Suprapubic skin (tissue), 4 donors: ENCODE data around the gene HSPA1L. TPM values are rescaled to one million over a fixed set of nuclear protein-coding genes. Genes with fewer than 3 reads are reported as not detected.
A peak's percentile ranks its signal among the peaks of the same experiment; 100 is the strongest.
"Not testable (repeated sequence)": the region's sequence is repeated elsewhere in the genome, so short reads cannot be mapped to it uniquely, and the experiment has no call there.

Source experiments
- DNase-seq, 2 donors: peaks; one replicate each; pipeline ENCODE4 v3.0.0-alpha.2; 2019; ENCODE audit warnings: low spot score in 2 of 2
- H3K27ac ChIP-seq: fragments of 200-600 bp; sonication (generic); one replicate; pipeline ENCODE4 v1.5.1; 2019
- H3K27me3 ChIP-seq: fragments of 200-600 bp; sonication (generic); one replicate; pipeline ENCODE4 v1.5.1; 2019
- H3K36me3 ChIP-seq: fragments of 200-600 bp; sonication (generic); one replicate; pipeline ENCODE4 v1.5.1; 2019
- H3K4me1 ChIP-seq: fragments of 200-600 bp; sonication (generic); one replicate; pipeline ENCODE4 v1.5.1; 2019
- H3K4me3 ChIP-seq: fragments of 200-600 bp; sonication (generic); one replicate; pipeline ENCODE4 v1.5.1; 2019; ENCODE audit warnings: mild to moderate bottlenecking
- H3K9me3 ChIP-seq: fragments of 200-600 bp; sonication (generic); one replicate; pipeline ENCODE4 v1.5.1; 2019
- EP300 ChIP-seq: sonication (generic); formaldehyde crosslinking; IDR thresholded peaks from one replicate; pipeline ENCODE4 v1.6.1; 2017; ENCODE audit warnings: antibody characterized with exemption
- POLR2A ChIP-seq, 2 donors: fragments of 450-650 bp; IDR thresholded peaks; one replicate each; pipeline ENCODE4 v1.6.1; 2017; ENCODE audit warnings: antibody characterized with exemption in 2 of 2, mild to moderate bottlenecking in 2 of 2, moderate library complexity in 2 of 2
- POLR2AphosphoS5 ChIP-seq, 3 donors: sonication (generic); formaldehyde crosslinking; IDR thresholded peaks; one replicate each; pipeline ENCODE4 v1.6.1; 2017; ENCODE audit warnings: antibody characterized with exemption in 3 of 3
- WGBS: methylation state at CpG from one replicate; pipeline ENCODE4 v1.1.5; 2018; 5-methylcytosine and 5-hydroxymethylcytosine counted together
- total RNA-seq, 4 donors: library from RNA; depleted of rRNA; stranded (reverse); fragments of >200 nt; gene quantifications; one replicate each; pipeline ENCODE4 v1.1.0, GENCODE V29; 2016
- TF ChIP-seq, protein P1 (sequence below), 2 donors: fragments of 200-600 bp in 1 of 2; fragments of 450-650 bp in 1 of 2; sonication (generic) in 1 of 2; IDR thresholded peaks; one replicate each; pipeline ENCODE4 v1.5.1; 2016 to 2019; ENCODE audit warnings: antibody characterized with exemption in 2 of 2, mild to moderate bottlenecking in 1 of 2, moderate library complexity in 1 of 2

HSPA1L gene
- total RNA-seq, 4 donors from 2014 or later, result 0.83 to 3.1 (median 1.8) TPM

- no peaks in the 10 kb centered on the region for H3K9me3 ChIP-seq
- DNase-seq, result no peak
- H3K36me3 ChIP-seq, result no peaks in the 10 kb centered on the region
- peak overlapping the region; percentile 72 for H3K4me3 ChIP-seq
- WGBS, result 94% methylated on average over 7 of the region's 7 CpGs
- H3K27ac ChIP-seq, result peak overlapping the region; percentile 98
- H3K27me3 ChIP-seq, result no peaks in the 10 kb centered on the region
- H3K4me1 ChIP-seq, result peaks cover 33% of the 10 kb centered on the region
- no peak for TF ChIP-seq EP300
- no peak for TF ChIP-seq POLR2A (IDR thresholded peaks at IDR 0.05)
- TF ChIP-seq, protein P1, sequence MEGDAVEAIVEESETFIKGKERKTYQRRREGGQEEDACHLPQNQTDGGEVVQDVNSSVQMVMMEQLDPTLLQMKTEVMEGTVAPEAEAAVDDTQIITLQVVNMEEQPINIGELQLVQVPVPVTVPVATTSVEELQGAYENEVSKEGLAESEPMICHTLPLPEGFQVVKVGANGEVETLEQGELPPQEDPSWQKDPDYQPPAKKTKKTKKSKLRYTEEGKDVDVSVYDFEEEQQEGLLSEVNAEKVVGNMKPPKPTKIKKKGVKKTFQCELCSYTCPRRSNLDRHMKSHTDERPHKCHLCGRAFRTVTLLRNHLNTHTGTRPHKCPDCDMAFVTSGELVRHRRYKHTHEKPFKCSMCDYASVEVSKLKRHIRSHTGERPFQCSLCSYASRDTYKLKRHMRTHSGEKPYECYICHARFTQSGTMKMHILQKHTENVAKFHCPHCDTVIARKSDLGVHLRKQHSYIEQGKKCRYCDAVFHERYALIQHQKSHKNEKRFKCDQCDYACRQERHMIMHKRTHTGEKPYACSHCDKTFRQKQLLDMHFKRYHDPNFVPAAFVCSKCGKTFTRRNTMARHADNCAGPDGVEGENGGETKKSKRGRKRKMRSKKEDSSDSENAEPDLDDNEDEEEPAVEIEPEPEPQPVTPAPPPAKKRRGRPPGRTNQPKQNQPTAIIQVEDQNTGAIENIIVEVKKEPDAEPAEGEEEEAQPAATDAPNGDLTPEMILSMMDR (IDR thresholded peaks at IDR 0.05), result no peak
- no peak for TF ChIP-seq POLR2AphosphoS5 (IDR thresholded peaks at IDR 0.05)
These were observed 1.6 kb downstream of the HSPA1L start for GRCh38 chr6:31813465-31813849.

DNA sequence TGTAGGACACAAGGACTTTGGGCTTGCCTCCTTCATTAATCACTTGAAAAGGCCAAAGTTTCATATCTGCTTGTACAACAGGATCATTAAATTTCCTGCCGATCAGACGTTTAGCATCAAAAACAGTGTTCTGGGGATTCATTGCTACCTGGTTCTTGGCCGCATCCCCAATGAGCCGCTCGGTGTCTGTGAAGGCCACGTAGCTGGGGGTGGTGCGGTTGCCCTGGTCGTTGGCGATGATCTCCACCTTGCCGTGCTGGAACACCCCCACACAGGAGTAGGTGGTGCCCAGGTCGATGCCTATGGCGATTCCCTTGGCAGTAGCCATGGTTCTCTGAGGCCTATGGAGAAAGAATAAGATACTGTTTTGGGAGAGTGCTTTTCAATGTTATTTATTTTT lies 3.4 kb downstream of the HSPA1L start:
- no peak for DNase-seq
- H3K4me1 ChIP-seq, result peaks cover 29% of the 10 kb centered on the region
- WGBS, result 90% methylated on average over 12 of the region's 12 CpGs
- H3K27ac ChIP-seq, result no peak overlapping the region
- TF ChIP-seq POLR2A (IDR thresholded peaks at IDR 0.05), result no peak
- no peak for TF ChIP-seq EP300
- TF ChIP-seq, protein P1 (IDR thresholded peaks at IDR 0.05), result no peak
- TF ChIP-seq POLR2AphosphoS5 (IDR thresholded peaks at IDR 0.05), result no peak
- no peaks in the 10 kb centered on the region for H3K36me3 ChIP-seq
- no peaks in the 10 kb centered on the region for H3K9me3 ChIP-seq
- H3K27me3 ChIP-seq, result no peaks in the 10 kb centered on the region
- H3K4me3 ChIP-seq, result no peak overlapping the region

DNA sequence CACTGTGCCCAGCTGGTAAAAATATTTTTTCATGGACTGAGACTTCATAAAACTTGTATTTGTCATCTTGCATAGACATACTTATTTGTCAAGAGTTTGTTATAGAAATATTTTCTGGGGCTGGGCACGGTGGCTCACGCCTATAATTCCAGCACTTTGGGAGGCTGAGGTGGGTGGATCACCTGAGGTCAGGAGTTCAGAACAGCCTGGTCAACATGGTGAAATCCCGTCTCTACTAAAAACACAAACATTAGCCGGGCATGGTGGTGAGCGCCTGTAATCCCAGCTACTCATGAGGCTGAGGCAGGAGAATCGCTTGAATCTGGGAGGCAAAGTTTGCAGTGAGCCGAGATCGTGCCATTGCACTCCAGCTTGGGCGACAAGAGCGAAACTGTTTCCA lies 6.5 kb downstream of the HSPA1L start:
- DNase-seq, H3K36me3 ChIP-seq, H3K9me3 ChIP-seq, H3K4me3 ChIP-seq, H3K27ac ChIP-seq, H3K27me3 ChIP-seq: not testable (repeated sequence)
- peaks cover 30% of the 10 kb centered on the region for H3K4me1 ChIP-seq
- 90% methylated on average over 10 of the region's 10 CpGs for WGBS

DNA sequence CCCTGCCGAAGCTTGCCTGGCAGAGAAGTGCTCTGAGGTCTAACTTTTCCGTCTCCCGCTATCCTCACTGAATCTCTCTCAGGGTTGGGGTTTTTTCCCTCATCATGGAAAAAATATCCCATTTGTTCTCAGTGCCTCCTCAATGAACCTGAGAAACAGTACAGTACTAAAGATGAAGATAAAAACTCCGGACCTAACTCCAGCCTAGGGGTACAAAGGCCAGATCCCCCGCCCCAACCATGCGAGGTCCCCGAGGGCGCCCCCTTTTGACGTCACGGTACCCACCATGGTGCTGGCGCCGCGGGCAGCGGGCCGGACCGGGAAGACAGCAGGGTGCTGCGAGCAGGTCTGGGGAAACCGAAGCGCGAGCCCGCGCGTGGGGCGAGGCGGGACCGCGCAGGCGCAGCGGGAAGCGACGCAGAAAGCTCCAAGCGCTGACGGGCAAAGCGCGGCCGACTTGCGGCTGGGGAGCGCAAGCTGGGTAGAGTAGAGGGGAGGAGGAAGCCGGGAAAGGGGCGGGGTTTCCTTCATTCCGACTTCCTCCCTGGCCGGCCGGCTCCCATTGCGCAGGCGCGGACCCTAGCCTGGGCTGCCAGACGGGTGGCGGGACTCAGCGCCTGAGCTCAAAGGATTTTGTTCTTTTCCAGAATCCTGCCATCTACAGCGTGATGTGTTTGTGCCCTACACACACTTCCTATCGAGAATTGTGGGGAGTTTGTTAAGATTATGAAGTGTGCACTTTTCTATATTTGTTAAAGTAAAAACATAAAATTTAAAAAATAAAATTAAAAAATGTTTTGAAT lies 8.4 kb downstream of the HSPA1L start, which contains the start of gene LSM2:
LSM2 (minus strand) TSS at position 497 of the 803 bp plus-strand sequence; CDS start at position 288, 209 bp downstream.
- DNase-seq, result peak; percentile 98
- under 1% methylated on average over 47 of the region's 51 CpGs for WGBS
- peaks cover 5% of the 10 kb centered on the region for H3K36me3 ChIP-seq
- H3K27ac ChIP-seq, result peak within 1 kb of the TSS; percentile 93
- TF ChIP-seq, protein P1 (IDR thresholded peaks at IDR 0.05), result peak in 1 of 2 donors; percentile 7
- TF ChIP-seq EP300, result no peak
- TF ChIP-seq POLR2AphosphoS5 (IDR thresholded peaks at IDR 0.05), result peak in 1 of 3 donors; percentile 87
- TF ChIP-seq POLR2A (IDR thresholded peaks at IDR 0.05), result peak; percentile 21 to 47
- H3K27me3 ChIP-seq, result no peaks in the 10 kb centered on the region
- H3K9me3 ChIP-seq, result no peaks in the 10 kb centered on the region
- peak within 1 kb of the TSS; percentile 73 for H3K4me3 ChIP-seq
- peaks cover 18% of the 10 kb centered on the region for H3K4me1 ChIP-seq

- WGBS, result 11% methylated on average over 7 of the region's 7 CpGs
- TF ChIP-seq POLR2AphosphoS5 (IDR thresholded peaks at IDR 0.05) (no peak), EP300 (no peak), POLR2A (IDR thresholded peaks at IDR 0.05) (no peak)
- TF ChIP-seq, protein P1 (IDR thresholded peaks at IDR 0.05), result no peak
- Histone ChIP-seq H3K4me3 (peak overlapping the region; percentile 73), H3K4me1 (peaks cover 18% of the 10 kb centered on the region), H3K9me3 (no peaks in the 10 kb centered on the region), H3K27ac (peak overlapping the region; percentile 93), H3K27me3 (no peaks in the 10 kb centered on the region), H3K36me3 (peaks cover 5% of the 10 kb centered on the region)
- no peak for DNase-seq
These were observed 9.1 kb downstream of the HSPA1L start for GRCh38 chr6:31805939-31806469.

DNA sequence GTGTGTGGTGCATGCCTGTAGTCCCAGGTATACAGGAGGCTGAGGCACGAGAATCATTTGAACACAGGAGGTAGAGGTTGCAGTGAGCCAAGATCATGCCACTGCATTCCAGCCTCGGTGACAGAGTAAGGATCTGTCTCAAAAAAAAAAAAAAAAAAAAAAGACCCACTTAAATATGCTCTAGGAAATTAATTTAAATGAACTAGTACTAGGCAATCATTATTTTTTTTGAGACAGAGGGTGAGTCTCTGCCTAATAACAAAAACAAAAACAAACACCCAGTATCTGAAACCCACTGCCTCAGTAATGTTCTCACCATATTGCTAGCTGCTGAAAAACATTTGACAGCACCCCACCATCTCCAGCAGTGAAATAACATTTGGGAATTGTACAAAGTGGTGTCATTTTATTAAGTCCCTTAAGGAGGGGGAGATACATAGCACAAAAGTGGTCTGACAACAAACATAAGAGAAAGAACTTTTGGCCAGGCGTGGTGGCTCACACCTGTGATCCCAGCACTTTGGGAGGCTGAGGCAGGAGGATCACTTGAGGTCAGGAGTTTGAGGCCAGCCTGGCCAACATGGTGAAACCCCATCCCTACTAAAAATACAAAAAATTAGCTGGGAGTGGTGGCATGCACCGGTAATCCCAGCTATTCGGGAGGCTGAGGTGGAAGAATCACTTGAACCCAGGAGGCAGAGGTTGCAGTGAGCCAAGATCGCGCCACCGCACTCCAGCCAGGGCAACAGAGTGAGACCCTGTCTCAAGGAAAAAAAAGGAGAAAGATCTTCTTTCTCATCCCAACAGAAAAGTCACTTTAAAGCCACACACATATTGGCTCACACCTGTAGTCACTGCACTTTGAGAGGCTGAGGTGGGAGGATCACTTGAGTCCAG lies 13.8 kb downstream of the HSPA1L start:
- not testable (repeated sequence) for H3K27me3 ChIP-seq, DNase-seq, H3K4me3 ChIP-seq, H3K27ac ChIP-seq, H3K9me3 ChIP-seq, H3K36me3 ChIP-seq
- 96% methylated on average over 5 of the region's 8 CpGs for WGBS
- peaks cover 22% of the 10 kb centered on the region for H3K4me1 ChIP-seq
